GM12891 (cell line): Measurements from ENCODE around the gene NPRL2.

ENCODE experiments used
- POLR2A ChIP-seq: IDR thresholded peaks from 2 replicates; pipeline ENCODE4 v1.6.1; 2011; ENCODE audit warnings: low read depth, low read length, control low read depth
- POLR2AphosphoS5 ChIP-seq: IDR thresholded peaks from 2 replicates; pipeline ENCODE4 v1.6.1; 2011; ENCODE audit warnings: low read depth, low read length, control low read depth
- TAF1 ChIP-seq: IDR thresholded peaks from 2 replicates; pipeline ENCODE4 v1.6.1; 2011; ENCODE audit warnings: low read depth, low read length, control low read depth

- TF ChIP-seq POLR2A (no peak), POLR2AphosphoS5 (no peak), TAF1 (no peak)
These were observed 24.0 kb upstream of the NPRL2 start for GRCh38 chr3:50374363-50375257.
